Lower leg skin (tissue), 4 donors: ENCODE results near the gene ZBTB18. TPM values are rescaled to one million over a fixed set of nuclear protein-coding genes. Genes with fewer than 3 reads are reported as not detected.
"Not testable (repeated sequence)": the region's sequence is repeated elsewhere in the genome, so short reads cannot be mapped to it uniquely, and the experiment has no call there.

Source experiments
- DNase-seq, 2 donors: peaks; one replicate each; pipeline ENCODE4 v3.0.0-alpha.2; 2019; ENCODE audit warnings: low spot score in 2 of 2
- H3K4me3 ChIP-seq: fragments of 200-600 bp; sonication (generic); 2 replicates; pipeline ENCODE4 v1.5.1; 2017; ENCODE audit warnings: mild to moderate bottlenecking, low read depth; ENCODE audit not compliant: poor library complexity, severe bottlenecking
- POLR2A ChIP-seq, 2 donors: fragments of 450-650 bp; IDR thresholded peaks; one replicate each; pipeline ENCODE4 v1.6.1; 2016 to 2017; ENCODE audit warnings: antibody characterized with exemption in 2 of 2, mild to moderate bottlenecking in 1 of 2, moderate library complexity in 1 of 2
- WGBS, 2 donors: methylation state at CpG; one replicate each; pipeline ENCODE4 v1.1.5; 2018; 5-methylcytosine and 5-hydroxymethylcytosine counted together
- intact Hi-C: fragments of 100-400 bp; cut with DNase I; formaldehyde crosslinking; loops from one replicate; pipeline ENCODE4 v1.15.0; 2023; ENCODE audit warnings: low total_unique reads
- total RNA-seq, 4 donors: library from RNA; depleted of rRNA; stranded (reverse); fragments of >200 nt; gene quantifications; one replicate each; pipeline ENCODE4 v1.1.0, GENCODE V29; 2016
- TF ChIP-seq, protein P1 (sequence below), 3 donors: fragments of 450-650 bp; IDR thresholded peaks; one replicate each; pipeline ENCODE4 v1.5.1; 2016; ENCODE audit warnings: antibody characterized with exemption in 3 of 3, mild to moderate bottlenecking in 3 of 3, moderate library complexity in 2 of 3

The ZBTB18 gene
- total RNA-seq, 4 donors from 2014 or later = 10.6 to 14.3 (median 11.7) TPM

GRCh38 chr1:244010703-244011123 lies 40.4 kb upstream of the ZBTB18 start:
- no peak for DNase-seq
- no peak for TF ChIP-seq POLR2A (IDR thresholded peaks at IDR 0.05)
- TF ChIP-seq, protein P1, sequence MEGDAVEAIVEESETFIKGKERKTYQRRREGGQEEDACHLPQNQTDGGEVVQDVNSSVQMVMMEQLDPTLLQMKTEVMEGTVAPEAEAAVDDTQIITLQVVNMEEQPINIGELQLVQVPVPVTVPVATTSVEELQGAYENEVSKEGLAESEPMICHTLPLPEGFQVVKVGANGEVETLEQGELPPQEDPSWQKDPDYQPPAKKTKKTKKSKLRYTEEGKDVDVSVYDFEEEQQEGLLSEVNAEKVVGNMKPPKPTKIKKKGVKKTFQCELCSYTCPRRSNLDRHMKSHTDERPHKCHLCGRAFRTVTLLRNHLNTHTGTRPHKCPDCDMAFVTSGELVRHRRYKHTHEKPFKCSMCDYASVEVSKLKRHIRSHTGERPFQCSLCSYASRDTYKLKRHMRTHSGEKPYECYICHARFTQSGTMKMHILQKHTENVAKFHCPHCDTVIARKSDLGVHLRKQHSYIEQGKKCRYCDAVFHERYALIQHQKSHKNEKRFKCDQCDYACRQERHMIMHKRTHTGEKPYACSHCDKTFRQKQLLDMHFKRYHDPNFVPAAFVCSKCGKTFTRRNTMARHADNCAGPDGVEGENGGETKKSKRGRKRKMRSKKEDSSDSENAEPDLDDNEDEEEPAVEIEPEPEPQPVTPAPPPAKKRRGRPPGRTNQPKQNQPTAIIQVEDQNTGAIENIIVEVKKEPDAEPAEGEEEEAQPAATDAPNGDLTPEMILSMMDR (IDR thresholded peaks at IDR 0.05) = no peak
- WGBS, 2 donors = 31 to 33% methylated on average over 2 of the region's 2 CpGs
- no peak overlapping the region for H3K4me3 ChIP-seq
- intact Hi-C loops = no loop called here

DNA sequence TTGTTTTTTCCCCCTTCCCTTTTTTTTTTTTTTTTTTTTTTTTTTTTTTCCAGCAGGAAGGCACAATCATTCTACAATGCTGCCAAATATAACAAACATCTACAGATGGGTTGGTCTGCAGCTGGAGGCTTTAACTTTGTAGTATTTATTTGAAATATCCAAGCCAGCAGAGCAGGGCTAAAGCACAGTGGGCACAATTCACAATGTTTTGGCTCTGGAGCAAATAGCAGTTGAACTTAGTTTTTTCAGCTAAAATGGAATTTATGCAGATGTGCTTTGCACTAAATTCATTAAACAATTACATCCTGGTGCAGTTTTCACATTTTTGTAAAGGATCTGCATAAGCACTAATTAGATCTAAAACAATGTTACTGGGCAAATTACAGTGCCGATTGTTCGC lies 39.8 kb upstream of the ZBTB18 start:
- TF ChIP-seq, protein P1 (IDR thresholded peaks at IDR 0.05) = no peak
- TF ChIP-seq POLR2A (IDR thresholded peaks at IDR 0.05) = no peak
- intact Hi-C loops = no loop called here
- WGBS, 2 donors = 61 to 63% methylated on average over 2 of the region's 2 CpGs
- DNase-seq = no peak
- no peak overlapping the region for H3K4me3 ChIP-seq

DNA sequence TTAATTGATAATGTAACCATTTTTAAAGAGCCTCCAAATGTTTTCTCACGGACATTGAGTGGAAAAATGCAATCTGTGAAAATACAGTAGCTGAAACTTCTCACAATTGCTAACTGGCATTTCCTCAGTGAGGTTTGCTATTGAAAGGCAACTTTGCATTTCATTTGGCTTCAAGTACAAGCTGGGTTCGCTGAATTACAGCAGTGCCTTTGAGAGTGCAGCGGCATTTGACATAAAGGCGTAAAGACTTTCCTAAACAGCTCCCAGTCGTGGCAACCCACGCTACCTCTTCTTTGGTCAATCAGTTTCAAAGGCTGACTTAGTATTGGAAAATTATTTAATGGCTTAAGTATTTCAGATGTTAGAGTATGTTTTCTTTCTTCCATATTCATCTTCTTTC lies 39.3 kb upstream of the ZBTB18 start:
- DNase-seq = no peak
- TF ChIP-seq, protein P1 (IDR thresholded peaks at IDR 0.05) = no peak
- TF ChIP-seq POLR2A (IDR thresholded peaks at IDR 0.05) = no peak
- no peak overlapping the region for H3K4me3 ChIP-seq
- WGBS, 2 donors = 47 to 49% methylated on average over 6 of the region's 6 CpGs
- intact Hi-C loops = no loop called here

DNA sequence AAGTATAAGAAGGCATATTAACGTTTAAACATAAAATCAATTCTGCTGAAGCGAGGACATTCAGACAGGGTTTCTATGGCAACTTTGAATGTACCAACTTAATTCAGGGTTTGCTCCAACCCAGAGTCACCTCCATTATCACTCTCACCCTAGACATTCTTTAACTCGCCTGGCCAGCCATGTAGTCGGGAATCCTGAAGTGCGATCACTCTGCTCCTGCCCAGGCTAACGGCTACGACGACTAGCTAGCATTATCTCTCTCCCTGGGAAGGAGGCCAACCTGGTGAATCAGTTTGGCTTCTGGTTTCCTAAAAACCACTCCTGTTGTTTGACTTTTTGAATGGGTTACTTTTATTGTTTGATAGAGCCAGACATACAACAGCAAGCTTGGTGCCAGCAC lies 38.9 kb upstream of the ZBTB18 start:
- no peak overlapping the region for H3K4me3 ChIP-seq
- TF ChIP-seq POLR2A (IDR thresholded peaks at IDR 0.05) = no peak
- TF ChIP-seq, protein P1 (IDR thresholded peaks at IDR 0.05) = no peak
- intact Hi-C loops = no loop called here
- DNase-seq = no peak
- 26 to 38% methylated on average over 8 of the region's 8 CpGs for WGBS, 2 donors

DNA sequence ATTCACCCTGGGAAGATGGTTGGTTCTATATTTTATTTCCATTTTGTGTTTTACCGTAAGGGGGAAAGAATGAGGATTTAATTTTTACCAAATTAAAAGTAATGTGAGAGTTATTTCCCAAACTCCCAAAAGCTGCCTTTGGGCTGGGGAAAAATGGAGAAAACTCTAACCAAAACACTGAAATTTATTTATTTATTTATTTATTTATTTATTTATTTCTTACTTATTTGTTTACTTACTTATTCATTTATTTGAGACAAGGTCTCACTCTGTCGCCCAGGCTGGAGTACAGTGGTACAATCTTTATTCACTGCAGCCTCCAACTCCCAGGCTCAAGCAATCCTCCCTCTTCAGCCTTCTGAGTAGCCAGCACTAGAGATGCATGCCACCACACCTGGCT lies 38.0 kb upstream of the ZBTB18 start:
- no peak overlapping the region for H3K4me3 ChIP-seq
- no peak for DNase-seq
- no peak for TF ChIP-seq POLR2A (IDR thresholded peaks at IDR 0.05)
- TF ChIP-seq, protein P1 (IDR thresholded peaks at IDR 0.05) = no peak
- intact Hi-C loops = no loop called here
- 90 to 98% methylated on average over 2 of the region's 2 CpGs for WGBS, 2 donors

DNA sequence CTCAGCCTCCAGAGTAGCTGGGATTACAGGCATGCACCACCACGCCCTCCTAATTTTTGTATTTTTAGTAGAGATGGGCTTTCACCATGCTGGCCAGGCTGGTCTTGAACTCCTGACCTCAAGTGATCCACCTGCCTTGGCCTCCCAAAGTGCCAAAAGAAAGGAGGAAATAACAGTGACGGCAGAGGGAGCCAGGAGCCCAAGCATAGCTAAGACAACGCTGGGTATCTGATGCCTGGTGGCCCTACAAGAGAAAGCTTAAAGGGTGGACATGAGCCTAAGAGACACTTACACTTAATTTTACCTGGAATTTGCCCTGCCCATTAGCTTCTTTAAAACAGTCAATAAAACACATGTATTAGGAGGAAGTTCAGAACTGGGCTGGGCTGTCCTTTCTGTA lies 36.2 kb upstream of the ZBTB18 start:
- 79 to 83% methylated on average over 3 of the region's 3 CpGs for WGBS, 2 donors

More for the DNA sequence above, 36.2 kb upstream of the ZBTB18 start:
- H3K4me3 ChIP-seq, intact Hi-C loops, DNase-seq: not testable (repeated sequence)
